Parathyroid adenoma (tissue), 2 donors: ENCODE results near the gene ZNF554.

ENCODE experiments used
- H2AFZ ChIP-seq: fragments of 300-600 bp; sonication (generic); one replicate; pipeline ENCODE4 v1.7.0; 2017; ENCODE audit warnings: antibody characterized with exemption, mild to moderate bottlenecking
- H3K27ac ChIP-seq: fragments of 300-600 bp; sonication (generic); one replicate; pipeline ENCODE4 v1.7.0; 2017
- H3K27me3 ChIP-seq: fragments of 300-600 bp; sonication (generic); one replicate; pipeline ENCODE4 v1.7.0; 2017; ENCODE audit warnings: low read length; ENCODE audit not compliant: control insufficient read depth, insufficient read depth
- H3K36me3 ChIP-seq: fragments of 300-600 bp; sonication (generic); one replicate; pipeline ENCODE4 v1.7.0; 2017; ENCODE audit warnings: low read length; ENCODE audit not compliant: control insufficient read depth, insufficient read depth
- H3K4me1 ChIP-seq: fragments of 300-600 bp; sonication (generic); one replicate; pipeline ENCODE4 v1.7.0; 2017; ENCODE audit warnings: control low read depth
- H3K4me2 ChIP-seq: fragments of 300-600 bp; sonication (generic); one replicate; pipeline ENCODE4 v1.7.0; 2017; ENCODE audit warnings: low read length
- H3K4me3 ChIP-seq: fragments of 300-600 bp; sonication (generic); one replicate; pipeline ENCODE4 v1.7.0; 2017; ENCODE audit warnings: low read depth, low read length
- H3K79me2 ChIP-seq: fragments of 300-600 bp; sonication (generic); one replicate; pipeline ENCODE4 v1.7.0; 2017; ENCODE audit warnings: control low read depth
- H3K9ac ChIP-seq: fragments of 300-600 bp; sonication (generic); one replicate; pipeline ENCODE4 v1.7.0; 2017; ENCODE audit warnings: mild to moderate bottlenecking
- H3K9me3 ChIP-seq: fragments of 300-600 bp; sonication (generic); one replicate; pipeline ENCODE4 v1.7.0; 2017; ENCODE audit warnings: low read length; ENCODE audit not compliant: control insufficient read depth
- CTCF ChIP-seq: fragments of 300-600 bp; sonication (generic); IDR thresholded peaks from one replicate; pipeline ENCODE4 v1.7.0; 2017; ENCODE audit warnings: antibody characterized with exemption, mild to moderate bottlenecking
- donor health status: primary hyperparathyroidism.

Gene ZNF554

GRCh38 chr19:2819540-2820111 is at the start of gene ZNF554:
TSS of gene ZNF554 (plus strand) at chr19:2819868. CDS start at chr19:2820072, 204 bp downstream.
- Histone ChIP-seq H3K4me1 (no peaks in the 10 kb centered on the region), H3K27ac (no peak within 1 kb of the TSS)

GRCh38 chr19:2770055-2771013 is 49.3 kb upstream of the ZNF554 start:
- H3K36me3 ChIP-seq: peaks cover 2% of the 10 kb centered on the region
- no peaks in the 10 kb centered on the region for H3K4me1 ChIP-seq
- no peaks in the 10 kb centered on the region for H3K27me3 ChIP-seq
- no peaks in the 10 kb centered on the region for H3K9me3 ChIP-seq
- no peak for TF ChIP-seq CTCF
- H2AFZ ChIP-seq: no peak overlapping the region
- H3K9ac ChIP-seq: no peak overlapping the region
- H3K4me2 ChIP-seq: no peak overlapping the region
- no peak overlapping the region for H3K27ac ChIP-seq
- H3K79me2 ChIP-seq: peaks cover 62% of the 10 kb centered on the region
- H3K4me3 ChIP-seq: no peak overlapping the region

More at GRCh38 chr19:2819540-2820111, at the start of gene ZNF554:
- Histone ChIP-seq H3K9me3 (no peaks in the 10 kb centered on the region), H3K27me3 (no peaks in the 10 kb centered on the region), H3K9ac (no peak within 1 kb of the TSS), H2AFZ (peak within 1 kb of the TSS; percentile 83), H3K4me2 (peak within 1 kb of the TSS; percentile 99), H3K79me2 (no peaks in the 10 kb centered on the region), H3K36me3 (no peaks in the 10 kb centered on the region), H3K4me3 (peak within 1 kb of the TSS; percentile 82)
- TF ChIP-seq CTCF: peak; percentile 98

- H3K4me1 ChIP-seq: no peaks in the 10 kb centered on the region
- no peak overlapping the region for H3K9ac ChIP-seq
- no peaks in the 10 kb centered on the region for H3K27me3 ChIP-seq
- no peaks in the 10 kb centered on the region for H3K9me3 ChIP-seq
- H3K36me3 ChIP-seq: no peaks in the 10 kb centered on the region
- H2AFZ ChIP-seq: no peak overlapping the region
- no peak overlapping the region for H3K27ac ChIP-seq
- no peak overlapping the region for H3K4me3 ChIP-seq
- H3K79me2 ChIP-seq: peaks cover 76% of the 10 kb centered on the region
- H3K4me2 ChIP-seq: no peak overlapping the region
- TF ChIP-seq CTCF: no peak
Measured at GRCh38 chr19:2771786-2772674, 47.6 kb upstream of the ZNF554 start.

- Histone ChIP-seq H3K9me3 (no peaks in the 10 kb centered on the region), H3K27me3 (no peaks in the 10 kb centered on the region), H3K4me3 (no peak overlapping the region), H2AFZ (no peak overlapping the region), H3K79me2 (peaks cover 80% of the 10 kb centered on the region), H3K36me3 (no peaks in the 10 kb centered on the region), H3K4me1 (no peaks in the 10 kb centered on the region), H3K4me2 (no peak overlapping the region), H3K27ac (no peak overlapping the region), H3K9ac (no peak overlapping the region)
- TF ChIP-seq CTCF: no peak
Measured at GRCh38 chr19:2774083-2774679, 45.5 kb upstream of the ZNF554 start.
